Activated CD4-positive, CD25-positive, alpha-beta regulatory T cell treated with anti-CD3 and anti-CD28 coated beads, Interleukin-2, amount 50 U/mL, for 24 hours (primary cell): ENCODE results near the gene NTMT1.

Experiments
- ATAC-seq, 2 donors: fragments of 150-1000 bp; cut with Tn5 transposase; one replicate each; pipeline ENCODE4 v1.10.0; 2021; ENCODE audit warnings: mild to moderate bottlenecking in 1 of 2, moderate library complexity in 1 of 2

NTMT1 gene

DNA sequence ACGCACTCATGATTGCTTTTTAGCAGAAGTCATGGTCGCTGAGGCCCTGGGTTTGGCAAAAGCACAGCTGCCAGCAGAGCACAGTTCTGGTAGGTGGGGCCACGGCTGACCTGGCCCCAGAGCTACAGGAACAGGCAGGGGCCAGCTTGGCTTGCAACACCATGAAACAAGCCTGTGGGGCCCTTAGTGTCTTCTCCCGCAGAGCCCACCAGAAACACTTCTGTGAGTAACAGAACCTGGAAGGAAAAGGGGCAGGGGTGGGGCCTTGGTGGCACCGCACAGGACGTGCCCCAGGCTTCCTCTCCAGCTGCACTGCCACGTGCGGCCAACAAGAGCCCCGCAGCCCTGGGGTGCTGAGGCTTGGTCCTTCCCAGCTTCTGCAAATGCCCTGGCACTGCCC is 11.1 kb downstream of the NTMT1 start:
- ATAC-seq = no peak

DNA sequence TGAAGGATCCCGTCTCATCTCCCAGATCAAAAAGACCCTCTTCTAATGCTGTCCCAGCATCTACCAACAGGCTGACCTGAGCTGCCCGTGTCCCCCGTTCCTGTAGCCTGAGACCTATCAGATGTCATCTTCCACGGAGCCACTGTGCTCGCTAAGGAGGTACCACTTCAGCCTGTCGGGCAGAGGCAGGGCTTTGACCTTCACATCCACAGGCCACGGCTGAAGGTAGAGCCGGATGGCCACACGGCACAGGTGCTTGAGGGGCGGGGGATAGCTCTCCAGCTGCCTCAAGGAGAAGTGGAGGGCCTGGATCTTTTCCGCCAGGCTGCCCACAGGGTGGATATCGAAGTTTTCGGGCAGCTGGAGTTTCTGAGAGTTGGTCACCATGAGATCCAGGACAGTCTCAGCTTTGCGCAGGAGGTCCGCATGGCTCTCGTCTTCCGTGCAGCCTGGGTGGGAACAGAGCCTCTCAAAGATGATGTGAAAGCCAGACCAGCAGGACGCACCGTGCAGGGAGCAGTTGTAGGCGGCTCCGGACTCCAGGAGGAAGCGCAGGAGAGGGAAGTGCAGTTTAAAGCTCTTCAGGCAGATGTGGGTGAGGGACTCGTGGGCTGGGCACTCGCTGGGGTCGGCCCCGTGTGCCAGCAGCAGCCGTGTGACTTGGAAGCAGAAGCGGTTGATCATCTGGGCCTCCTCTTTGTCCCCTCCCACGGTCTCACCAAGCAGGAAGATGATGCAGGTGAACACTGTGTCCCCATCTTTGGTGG is 11.9 kb downstream of the NTMT1 start:
- ATAC-seq = no peak

DNA sequence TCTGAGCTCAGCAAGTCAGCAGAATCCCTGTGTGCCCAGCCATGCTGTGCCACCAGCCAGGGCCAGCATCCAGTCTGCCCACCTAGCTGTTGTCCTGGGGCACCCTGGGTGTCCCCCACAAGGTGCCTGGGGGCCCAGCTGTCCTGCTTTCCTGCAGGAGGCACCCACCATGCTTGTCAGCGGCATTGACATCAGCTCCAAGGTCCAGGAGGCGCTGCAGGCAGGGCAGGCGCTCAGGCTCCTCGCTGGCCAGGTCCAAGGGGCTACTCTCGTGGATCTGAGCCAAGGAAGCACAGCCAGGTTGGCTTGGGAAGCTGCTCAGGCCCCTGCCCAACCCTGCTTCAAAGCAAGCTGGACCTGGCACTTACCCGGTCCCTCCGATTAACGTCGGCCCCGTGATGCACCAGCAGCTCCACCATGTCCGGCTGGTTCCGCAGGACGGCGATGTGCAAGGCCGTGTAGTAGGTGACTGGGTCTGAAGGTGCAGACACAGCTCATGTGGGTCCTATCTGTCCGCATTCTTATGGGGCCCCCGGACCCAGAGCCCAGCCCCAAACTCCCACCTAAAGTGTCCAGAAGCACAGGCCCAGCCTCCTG is 13.2 kb downstream of the NTMT1 start:
- ATAC-seq = no peak

DNA sequence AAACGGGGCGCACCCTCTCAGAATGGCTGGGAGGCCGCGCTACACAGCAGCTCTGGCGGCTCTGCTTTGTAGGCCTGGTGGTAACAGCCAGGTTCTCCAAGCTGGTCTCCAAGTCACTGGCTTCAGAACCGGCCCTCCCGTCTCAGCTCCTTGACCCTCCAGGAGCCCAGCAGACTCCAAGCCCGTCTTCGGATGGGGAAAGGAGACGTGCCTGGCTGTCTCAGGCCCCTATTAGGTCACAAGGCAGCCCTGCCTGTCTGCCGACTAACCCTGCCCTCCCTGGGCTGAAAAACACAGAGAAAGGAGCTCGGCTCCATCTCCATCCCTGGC is 13.8 kb downstream of the NTMT1 start:
- no peak for ATAC-seq

DNA sequence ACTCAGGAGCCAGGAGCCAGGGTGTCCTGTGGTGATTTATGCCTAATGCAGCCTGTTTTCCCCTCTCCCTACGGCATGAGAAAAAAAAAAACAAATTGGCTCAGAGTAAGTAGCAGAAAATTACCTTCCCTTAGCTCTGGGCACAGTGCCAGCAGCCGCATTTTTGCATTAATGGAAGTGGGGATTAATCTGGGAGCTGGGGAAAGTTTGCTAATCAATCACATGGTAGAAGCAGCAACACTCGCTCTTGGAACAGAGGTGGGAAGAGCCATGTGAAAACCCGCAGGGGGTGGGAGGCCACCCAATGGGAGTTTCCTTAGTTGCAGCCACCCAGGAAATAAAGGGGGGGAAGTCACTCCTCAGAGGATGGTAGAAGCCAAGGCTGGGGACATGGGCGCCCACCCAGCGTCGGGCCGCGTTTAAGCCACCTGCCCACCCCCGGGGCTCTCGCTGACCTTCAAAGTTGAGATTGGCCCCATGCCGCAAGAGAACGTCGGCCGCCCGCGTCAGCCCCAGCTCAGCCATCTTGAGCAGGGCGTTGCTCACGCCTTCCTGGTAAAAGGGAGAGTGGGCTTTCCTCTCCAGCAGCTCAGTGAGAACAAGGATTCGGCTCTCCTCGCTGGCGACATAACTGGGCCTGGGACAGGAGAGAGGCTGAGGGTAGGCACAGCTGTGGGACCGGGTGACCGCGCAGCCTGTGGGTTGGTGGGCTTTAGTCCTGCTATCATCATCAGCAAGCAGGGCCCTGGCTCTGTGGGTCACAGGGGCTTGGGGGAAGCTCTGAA is 14.3 kb downstream of the NTMT1 start:
- no peak for ATAC-seq

DNA sequence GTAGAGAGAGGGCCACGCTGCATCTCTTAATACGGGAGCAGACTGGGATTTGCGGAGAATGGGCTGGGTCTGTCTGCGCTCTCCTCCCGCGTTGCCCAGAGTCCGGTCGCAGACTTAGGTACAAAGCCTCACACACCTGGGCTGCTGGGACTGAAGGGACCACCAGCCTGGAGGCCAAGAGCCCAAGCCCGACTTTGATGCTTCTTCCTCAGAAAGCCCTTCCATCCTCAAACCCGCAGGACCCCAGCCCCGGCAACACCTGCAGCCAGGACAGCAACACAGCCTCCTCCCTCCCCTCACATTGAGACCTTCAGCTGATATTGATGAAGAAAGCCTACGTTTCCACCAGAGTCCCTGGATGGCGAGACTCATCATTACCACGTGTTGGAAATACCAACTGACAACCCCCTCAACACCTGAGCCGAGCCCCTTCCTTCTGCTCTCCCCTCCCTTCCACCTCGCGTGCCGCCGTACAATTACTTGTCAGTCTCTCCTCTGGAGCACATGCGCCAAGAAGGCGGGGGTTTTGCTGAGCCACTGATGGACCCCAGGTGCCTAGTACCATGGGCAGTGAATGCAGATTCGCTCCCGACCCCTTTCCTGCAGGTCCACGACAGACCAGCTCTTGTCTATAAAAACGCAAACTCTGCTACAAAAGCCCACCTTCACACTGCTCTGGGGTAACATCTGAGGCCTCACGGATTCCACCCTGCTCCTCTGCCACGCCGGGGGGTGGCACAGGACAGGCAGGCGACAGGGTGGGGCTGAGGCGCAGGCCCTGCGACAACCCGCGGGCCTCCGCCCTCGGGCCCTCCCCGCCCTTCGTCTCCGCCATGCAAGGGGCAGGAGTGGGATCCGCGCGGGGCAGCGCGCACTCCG is 15.1 kb downstream of the NTMT1 start:
- ATAC-seq = no peak

DNA sequence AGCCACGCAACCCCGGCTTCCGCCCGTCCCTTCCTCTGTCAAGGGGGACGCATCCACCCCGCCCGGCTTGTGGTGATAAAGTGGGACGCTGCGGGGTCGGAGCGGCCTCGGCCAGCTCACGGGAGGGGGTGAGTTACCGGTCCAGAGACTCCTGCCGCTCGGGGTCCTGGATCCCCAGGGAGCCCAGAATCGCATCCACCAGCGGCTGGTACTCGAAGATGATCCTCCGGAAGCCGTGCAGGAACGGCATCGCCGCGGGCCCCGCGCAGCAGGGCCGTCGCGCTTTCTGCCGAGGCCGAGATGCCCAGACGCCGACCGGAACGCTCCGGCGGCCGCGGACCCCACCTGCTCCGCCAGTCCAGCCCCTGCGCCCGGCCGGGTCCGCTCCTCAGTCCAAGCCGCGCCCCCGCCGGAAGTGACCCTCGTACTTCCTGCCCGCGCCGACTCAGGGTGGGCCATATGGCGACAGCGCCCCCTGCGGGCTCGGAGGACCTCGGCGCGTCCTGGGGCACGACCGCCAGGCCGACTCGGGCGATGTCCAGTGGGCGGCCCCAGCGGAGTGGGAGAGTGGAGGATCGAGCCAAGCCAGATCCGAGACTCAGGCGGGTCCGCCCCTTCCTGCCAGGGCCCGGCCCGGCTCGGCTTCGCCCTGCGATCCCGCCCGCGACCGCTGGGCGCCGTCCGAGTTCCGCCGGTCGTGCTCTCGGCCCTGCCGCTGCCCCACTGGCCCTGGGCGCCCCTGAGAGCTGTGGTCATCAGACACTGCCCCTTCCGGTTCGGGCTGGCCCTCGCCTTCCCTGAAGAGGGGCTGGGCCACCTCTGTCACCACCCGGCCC is 16.0 kb downstream of the NTMT1 start, which contains the start of gene ASB6:
Gene ASB6 (minus strand): TSS at position 402 of the 836 bp plus-strand sequence. CDS start 152 bp downstream, at position 250.
- ATAC-seq = peak; percentile 90 to 94

DNA sequence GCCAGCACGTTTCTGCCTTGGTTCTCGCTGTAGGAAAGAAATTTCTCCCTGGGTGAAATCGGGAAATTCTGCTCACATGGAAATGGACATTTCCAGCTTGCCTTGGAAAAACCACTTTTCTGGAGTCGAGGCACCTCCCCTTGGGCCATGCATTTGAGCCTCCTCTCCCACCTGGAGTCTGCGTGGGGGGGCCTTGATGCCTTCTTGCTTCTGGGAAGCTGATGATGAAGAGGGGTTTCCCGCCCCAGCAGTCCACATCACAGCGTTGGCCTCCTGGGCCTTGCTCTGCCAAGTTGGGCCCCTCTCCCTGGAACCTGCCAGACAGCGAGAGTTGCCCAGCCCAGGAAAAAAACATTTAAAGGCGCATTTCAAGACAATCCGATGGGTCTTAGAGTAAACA is 17.7 kb downstream of the NTMT1 start:
- ATAC-seq = no peak

DNA sequence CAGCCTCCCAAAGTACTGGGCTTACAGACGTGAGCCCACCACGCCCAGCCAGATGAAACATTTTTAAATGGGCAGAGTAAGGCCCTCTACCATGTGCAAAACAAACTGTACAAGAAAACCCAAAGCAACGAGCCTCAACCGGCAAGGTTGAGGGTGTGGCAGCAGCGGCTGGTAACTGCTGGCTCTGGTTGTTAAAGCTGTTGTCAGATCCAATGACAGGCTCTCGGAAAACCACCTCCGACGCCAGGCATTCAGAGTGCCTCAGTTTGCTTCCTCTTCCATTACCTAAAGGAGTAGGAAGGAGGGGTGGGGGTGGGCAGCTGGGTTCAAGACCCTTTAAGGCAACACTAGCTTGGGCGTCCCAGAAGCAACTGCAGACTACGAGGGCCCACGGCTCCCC is 18.4 kb downstream of the NTMT1 start:
- no peak for ATAC-seq

DNA sequence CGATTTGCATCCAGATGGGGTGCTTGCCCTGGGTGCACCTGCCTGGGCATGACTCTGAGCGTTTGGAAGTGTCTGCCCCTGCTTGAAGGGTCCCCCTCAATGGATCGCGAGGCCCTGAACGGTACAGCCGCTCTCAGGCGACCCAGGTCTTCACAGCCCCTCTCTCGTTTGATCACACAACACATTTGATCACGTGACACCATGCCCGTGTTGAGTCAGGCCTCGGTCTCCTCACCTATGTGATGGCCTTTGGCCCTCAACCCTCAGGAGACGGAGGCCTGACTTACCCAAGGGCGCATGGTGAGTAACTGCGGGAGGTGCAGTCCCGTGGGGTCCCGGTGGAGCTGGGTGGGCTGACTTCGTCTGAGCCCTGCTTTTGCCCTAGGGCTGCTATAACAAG is 18.9 kb downstream of the NTMT1 start:
- no peak for ATAC-seq

DNA sequence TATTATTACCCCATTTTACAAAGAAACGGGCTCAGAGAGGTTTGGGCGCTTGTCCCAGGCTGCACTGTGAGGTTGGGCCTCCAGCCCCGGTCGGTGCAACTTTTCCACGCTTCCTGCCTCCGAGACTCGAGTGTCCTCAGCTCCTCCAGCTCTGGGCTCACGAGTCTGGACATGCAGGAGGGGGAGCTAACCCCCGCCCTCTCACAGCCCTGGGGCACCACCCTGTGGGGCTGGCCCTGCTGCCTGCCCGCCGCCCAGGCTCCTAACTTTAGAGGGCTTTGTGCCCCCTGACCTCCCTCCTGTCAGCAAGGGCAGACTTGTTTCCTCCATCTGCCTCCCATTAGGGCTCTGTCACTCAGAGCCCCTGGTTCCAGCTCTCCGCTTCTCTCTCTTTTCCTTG is 20.3 kb downstream of the NTMT1 start:
- no peak for ATAC-seq

DNA sequence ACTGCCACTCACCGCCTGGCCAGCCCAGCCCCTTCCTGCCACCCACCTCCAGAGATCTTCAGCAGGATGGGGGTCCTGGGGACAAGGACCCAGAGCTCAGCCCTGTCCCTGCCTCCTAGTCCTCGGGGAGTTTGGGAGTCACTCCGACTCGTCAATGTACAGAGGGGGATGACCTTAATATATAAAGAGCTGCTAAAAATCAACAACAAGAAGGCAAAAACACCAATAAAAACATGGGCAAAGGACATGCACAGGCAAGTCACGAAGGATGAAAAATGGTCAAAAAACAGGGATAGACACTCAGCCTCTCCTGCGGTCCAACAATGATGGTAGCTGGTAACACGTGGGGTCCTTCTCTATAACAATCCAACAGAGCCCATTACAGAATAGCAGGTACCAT is 20.7 kb downstream of the NTMT1 start:
- no peak for ATAC-seq

DNA sequence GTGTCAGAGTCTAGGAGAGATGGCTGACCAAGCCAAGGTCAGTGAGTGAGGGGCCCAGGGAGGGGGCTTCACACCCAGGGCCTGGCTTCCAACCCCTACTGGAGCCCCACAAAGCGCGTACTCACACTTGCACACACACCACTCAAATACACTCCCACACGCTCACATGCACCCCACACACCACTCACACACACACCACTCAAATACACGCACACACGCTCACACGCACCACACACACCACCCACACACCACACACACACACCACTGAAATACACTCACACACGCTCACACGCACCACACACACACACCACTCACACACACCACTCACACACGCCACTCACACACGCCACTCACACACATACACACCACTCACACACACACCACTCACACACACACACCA is 21.7 kb downstream of the NTMT1 start:
- no peak for ATAC-seq

DNA sequence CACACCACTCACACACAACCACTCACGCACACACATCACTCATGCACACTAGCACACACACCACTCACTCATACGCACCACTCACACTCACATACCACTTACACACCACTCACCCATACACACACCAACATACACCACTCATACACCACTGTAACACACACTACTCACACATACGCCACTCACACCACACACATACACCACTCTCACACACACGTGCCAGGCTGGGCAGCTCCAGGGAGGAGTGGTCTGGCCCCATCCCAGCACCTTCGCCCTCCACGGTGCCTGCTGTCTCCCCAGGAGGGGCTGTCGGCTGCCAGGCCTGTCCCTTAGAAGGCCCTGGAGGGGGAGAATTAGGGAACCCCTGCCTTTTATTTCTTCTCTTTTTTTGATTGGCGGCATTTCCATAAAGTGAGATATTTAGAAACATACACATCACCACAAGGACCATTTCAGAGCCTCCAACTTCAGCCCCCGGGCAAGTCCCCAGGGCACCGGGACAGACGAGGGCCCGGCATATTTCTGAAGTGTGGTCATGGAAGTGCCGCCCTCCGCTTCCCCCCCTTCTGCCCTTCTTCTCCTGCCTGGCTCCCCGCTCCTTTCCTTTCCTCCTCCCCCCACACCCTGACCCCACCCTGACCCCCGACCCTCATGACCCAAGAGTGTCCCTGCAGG is 22.3 kb downstream of the NTMT1 start:
- no peak for ATAC-seq

DNA sequence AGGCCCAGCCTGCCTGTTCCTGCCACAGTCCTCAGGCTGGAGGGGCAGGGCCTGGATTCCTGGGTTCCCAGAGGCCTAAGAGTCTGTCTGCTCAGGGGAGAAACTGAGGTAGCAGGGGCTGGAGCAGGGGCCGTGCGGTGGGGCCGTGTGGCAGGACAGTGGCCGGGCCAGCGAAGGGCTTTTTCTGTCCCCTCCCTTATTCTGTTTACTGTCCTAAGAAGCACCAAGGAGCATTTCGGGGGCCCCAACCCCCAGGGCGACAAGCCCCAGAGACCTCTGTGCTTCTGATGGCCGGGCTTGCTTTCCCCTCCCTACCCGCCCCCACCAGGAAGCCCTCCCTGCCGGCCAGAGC is 22.8 kb downstream of the NTMT1 start:
- no peak for ATAC-seq

DNA sequence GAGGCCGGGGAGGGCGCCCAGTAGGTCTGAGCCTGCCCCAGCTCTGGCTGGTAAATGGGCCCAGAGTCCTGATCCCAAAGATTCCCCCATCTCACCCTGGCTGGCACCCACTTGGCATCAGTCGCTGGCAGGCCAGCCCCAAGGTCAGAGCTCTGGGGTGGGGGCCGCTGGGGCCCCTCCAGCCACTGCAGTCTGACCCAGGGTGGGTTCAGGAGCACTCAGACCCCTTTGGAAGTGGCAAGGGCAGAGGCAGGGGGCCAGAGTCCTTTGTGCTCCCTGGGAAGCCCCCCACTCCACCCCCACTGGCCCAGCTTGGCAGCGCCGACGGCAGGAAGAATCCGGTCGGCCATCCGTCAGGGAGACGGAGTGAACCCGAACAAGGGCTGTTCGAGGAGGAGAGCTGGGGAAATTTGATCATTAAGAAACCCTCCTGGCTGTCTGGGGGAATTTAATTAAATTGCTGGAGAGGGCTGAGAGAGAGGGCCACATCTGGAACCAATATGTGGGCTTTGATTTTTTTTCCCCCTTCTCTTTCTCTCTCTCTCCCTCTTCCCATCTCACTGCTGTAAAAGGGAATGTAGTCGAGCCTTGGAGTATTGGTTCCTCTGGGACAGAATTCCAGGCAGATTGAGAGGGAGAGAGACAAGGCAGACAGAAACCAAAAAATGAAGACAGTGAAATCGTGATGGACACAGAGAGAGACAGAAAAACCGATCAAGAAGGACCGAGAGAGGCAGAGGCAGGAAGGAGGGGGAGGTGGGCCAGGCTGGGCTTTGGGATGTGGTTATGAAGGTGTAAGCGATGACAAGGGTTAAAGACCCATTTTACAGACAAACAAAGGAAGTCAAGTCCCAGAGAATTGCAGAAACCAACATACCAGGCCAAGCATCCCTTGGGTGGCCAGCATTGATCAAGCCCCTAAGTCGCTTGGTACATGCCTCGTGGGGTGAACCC is 24.0 kb downstream of the NTMT1 start:
- no peak for ATAC-seq

DNA sequence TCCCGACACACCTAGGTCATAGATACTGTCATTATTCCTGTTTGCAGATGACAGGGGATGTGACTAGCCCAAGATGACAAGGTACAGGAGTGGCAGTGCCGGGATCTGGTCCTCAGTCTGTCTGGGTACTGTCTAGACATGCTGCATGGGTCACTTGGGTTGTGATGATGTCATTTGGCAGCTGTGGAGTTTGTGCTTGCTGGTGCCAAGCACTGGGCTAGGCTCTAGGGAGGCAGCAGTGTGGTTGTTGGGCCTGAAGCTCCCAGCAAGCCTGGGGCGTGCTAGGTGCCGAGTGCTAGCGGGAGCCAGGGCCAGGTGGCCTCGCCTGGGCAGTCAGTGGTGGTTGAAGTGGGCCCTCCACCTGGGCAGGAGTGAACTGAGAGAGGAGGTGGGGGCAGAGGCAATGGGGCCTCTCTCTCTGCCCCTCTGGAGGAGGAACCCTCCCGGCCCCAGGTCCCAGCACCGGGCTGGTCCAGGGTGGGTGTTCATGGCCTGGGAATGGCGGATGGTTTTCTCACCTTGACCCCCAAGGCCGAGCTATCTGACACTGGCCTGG is 24.8 kb downstream of the NTMT1 start:
- ATAC-seq = no peak

DNA sequence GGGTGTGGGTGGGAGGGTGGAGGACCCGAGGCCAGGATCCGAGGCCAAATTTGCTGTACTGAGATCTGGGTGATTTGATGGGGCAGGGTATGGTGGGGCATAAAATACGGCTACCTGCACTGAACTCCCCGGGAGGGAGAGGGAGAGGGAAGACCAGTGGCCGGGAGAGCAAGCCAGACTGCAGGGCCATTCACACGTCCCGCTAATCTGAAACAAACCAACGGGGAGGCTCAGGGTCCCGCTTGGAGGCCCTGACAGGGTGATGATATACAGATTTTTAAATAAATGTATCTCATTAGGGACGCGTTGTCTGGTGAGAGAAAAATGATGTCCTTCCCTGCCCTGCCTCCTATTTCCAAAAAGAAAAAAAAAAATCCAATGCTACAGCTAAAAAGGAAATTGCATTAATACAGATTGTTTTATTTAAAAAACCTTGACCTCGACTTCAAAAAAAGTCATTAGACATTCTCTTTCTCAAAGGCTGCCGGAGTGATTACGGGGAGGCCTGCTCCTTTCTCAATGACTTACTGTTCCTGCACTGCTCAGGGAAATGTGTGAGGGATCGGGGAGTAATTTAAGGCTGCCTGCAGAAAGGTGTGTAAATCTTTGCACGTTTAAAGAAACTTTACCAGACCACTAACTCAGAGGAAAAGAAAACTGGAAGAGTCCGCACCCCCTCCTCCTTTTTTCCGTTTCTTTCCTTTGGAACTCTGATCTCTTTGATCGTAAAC is 28.0 kb downstream of the NTMT1 start:
- ATAC-seq = no peak

DNA sequence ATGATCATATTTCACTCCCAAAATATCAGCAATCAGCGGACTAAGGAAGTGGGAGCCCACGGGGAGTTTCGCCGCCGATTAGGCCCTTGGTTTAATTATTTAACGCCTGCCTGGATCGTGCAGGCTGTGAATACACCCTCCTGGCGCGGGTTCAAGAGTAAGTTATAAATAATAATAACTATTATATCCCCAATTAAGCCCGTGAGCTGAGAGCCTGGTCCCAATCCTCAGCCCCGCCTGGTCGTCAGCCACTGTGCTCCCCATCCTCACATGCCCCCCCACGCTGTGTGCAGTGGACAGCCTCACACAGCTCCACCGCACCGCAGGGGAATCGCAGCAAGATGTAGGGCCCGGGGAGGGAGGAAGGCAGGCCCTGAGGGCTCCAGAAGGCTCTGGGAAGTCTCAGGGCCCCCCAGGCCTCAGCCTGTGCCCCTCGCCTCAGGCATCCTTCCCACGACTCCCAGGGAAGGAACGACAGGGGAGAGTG is 28.6 kb downstream of the NTMT1 start:
- no peak for ATAC-seq
